ENCODE results near the gene IL1B.

IL1B gene

DNA sequence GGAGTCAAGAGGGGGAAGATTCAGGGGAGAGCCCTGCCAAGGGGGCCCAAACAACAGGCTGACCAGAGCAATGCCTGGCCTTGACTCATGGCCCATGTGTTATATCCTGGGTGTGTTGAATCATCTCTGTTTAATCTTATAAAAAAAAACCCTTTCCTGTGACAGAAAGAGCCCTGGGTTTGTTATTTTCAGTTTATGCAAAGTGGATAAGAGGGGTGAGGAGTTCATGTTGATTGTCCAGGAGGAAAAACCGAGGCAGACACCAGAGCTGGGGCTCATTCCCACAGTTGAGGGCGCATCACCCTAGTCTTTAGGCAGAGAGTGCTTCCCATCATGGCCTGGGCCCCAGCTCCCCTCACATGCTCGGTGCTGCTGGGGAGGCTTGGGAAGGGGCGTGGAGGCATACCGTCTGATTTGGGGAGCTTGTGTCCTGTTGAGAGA is 43.5 kb upstream of the IL1B start:
- no peak for DNase-seq (ENCODE audit: insufficient read length, low spot score)
- TF ChIP-seq, protein P1, sequence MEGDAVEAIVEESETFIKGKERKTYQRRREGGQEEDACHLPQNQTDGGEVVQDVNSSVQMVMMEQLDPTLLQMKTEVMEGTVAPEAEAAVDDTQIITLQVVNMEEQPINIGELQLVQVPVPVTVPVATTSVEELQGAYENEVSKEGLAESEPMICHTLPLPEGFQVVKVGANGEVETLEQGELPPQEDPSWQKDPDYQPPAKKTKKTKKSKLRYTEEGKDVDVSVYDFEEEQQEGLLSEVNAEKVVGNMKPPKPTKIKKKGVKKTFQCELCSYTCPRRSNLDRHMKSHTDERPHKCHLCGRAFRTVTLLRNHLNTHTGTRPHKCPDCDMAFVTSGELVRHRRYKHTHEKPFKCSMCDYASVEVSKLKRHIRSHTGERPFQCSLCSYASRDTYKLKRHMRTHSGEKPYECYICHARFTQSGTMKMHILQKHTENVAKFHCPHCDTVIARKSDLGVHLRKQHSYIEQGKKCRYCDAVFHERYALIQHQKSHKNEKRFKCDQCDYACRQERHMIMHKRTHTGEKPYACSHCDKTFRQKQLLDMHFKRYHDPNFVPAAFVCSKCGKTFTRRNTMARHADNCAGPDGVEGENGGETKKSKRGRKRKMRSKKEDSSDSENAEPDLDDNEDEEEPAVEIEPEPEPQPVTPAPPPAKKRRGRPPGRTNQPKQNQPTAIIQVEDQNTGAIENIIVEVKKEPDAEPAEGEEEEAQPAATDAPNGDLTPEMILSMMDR (IDR thresholded peaks at IDR 0.05; ENCODE audit: insufficient read depth, missing control alignments) = no peak
- FAIRE-seq = no peak

DNA sequence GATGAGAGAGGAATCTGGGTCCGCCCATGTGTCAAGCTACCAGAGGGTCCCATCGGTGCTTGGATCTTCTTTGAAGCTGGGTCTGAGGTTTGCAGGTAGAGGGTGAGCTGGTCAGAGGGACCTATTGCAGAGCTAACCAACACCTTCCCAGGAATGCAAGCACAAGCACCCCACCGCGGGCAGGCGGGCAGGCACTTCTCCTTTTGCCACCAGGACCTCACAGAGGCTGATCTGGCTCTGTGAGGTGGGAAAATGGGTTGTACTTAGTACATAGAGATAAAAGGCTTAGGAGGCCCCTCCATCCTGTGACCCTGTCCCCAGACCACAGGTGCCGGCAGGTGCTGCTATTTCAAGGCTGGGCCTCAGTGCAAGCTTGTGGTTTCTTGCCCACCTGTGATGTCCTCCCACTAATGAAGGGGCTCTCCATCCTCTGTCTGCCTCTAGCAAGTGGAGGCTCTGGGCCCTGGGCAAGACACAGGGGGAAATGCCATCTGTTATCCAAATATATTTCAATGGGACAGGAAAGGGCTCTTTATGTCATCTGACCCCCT is 43.0 kb upstream of the IL1B start:
- DNase-seq (ENCODE audit: insufficient read length, low spot score) (no peak), FAIRE-seq (no peak)
- TF ChIP-seq, protein P1 (IDR thresholded peaks at IDR 0.05; ENCODE audit: insufficient read depth, missing control alignments) = no peak

DNA sequence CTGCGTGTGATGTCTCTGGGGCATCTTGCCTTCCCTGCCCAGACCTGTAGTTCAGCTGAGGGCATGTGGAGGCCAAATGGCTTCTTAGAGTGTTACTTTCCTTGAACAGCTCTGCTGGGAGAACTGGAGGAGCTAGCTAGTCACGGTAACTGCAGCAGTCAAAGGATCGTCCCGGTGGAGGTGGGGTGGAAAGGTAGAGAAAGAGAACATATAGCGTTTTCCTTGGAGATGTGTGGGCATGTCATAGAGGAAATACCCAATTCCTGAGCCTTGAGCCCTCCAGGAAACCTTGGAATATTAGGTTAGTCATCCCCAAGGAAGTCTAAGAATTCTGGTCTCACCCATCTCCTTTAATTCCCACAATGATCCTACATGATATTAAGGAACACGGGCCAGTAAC is 40.8 kb upstream of the IL1B start:
- FAIRE-seq (no peak), DNase-seq (ENCODE audit: insufficient read length, low spot score) (no peak)
- TF ChIP-seq, protein P1 (IDR thresholded peaks at IDR 0.05; ENCODE audit: insufficient read depth, missing control alignments) = no peak

DNA sequence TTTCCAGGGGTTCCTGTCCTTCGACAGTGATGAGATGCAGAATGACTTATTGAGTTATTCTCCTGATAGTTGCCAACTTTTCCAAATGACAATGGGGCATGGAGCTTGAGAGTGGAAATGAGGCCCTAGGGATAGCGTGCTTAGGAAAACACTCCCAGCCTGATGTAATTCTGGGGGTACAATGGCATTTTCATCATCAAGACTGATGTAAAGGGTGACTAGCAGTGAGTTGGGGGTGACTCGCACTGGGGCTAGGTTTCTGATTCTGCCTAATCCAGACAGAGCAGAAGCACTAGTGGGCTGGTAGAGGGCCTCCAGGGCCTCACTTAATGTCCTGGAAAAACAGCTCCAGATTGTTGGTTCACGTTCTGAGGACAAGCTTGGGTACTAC is 40.4 kb upstream of the IL1B start:
- FAIRE-seq = no peak
- TF ChIP-seq, protein P1 (IDR thresholded peaks at IDR 0.05; ENCODE audit: insufficient read depth, missing control alignments) = no peak
- DNase-seq (ENCODE audit: insufficient read length, low spot score) = no peak

DNA sequence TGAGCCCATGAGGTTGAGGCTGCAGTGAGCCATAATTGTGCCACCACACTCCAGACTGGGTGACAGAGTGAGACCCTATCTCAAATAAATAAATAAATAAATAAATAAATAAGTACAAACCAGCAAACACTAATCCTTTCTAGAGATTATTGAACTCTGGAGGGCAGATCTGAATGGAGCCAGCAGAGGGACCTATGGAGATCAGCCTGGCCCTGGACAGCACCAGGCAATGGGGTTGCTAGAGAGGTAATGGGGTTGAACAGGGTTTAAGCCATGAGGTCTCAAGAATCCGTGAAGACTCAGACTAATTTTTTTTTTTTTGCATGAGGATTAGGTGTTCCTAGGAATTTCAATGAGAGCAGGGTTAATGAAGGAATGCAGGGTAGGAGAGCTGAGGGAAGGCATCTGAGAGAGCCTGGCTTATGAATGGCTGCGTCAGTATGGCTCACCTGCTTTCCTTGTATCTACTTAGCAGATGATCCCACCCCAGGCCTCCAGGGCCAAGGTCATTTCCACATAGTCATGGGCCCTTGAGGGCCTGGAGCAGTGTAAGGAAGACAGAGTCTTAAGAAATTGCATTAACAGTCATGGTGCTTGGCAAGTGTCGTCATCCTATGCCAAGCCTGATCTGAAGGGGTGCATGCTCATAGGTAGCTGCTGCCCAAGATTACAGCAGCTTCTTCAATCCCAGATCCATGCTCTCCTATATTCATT is 39.8 kb upstream of the IL1B start:
- DNase-seq (ENCODE audit: insufficient read length, low spot score) = no peak
- TF ChIP-seq, protein P1 (IDR thresholded peaks at IDR 0.05; ENCODE audit: insufficient read depth, missing control alignments) = no peak
- FAIRE-seq = no peak

DNA sequence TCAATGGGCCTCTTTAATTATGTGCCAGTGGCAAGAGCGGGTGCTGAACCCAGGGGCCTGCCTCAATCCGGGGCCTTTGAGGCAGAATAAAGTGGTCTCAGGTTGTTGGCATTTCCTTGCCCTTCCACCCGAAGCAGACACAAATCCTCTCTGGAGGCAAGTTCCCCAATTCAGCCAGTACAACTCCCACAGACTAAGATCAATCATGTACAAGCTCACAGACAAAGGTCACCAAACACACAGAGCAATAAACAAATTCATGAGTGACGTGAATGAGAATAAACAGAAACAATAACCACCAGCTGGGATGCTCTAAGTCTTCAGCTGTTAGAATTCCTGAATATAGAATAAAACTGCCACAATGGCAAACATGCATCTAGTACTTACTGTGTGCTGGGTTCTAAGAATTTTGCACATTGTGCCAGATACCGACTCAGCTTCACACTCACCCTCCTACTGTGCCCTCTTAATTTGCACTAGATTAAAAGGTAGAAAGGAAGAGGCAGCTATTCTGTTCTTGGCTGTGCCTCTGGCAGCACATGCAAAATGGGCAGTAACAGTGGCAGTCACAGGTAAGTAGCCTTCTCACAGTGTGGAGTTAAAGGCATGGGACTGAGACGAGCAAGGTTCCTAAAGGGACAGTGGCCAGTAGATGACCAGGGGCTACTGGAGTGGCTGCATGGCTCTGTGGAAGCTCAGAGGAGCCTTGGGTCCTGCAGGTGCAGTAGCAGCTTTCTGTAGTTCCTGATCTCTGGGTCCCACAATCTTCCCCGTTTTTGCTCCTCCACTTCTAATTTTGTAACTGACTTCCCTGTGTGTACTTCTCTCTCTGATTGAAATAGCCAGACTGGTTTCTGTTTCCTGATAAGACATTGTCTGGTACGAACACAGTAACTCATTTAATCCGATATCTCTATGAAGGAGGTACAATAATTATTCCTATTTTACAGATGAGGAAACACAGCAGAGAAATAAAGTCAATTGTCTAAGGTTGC is 34.6 kb upstream of the IL1B start:
- FAIRE-seq (no peak), DNase-seq (ENCODE audit: insufficient read length, low spot score) (no peak)
- TF ChIP-seq, protein P1 (IDR thresholded peaks at IDR 0.05; ENCODE audit: insufficient read depth, missing control alignments) = no peak
